ENCODE data around the gene PACSIN2.
"Not testable (repeated sequence)": the region's sequence is repeated elsewhere in the genome, so short reads cannot be mapped to it uniquely, and the experiment has no call there.

Gene PACSIN2

GRCh38 chr22:43036282-43036829, 21.4 kb upstream of the PACSIN2 start:
- H3K36me3 ChIP-seq (ENCODE audit: insufficient read depth, low read length), result no peaks in the 10 kb centered on the region
- WGBS, result 85% methylated on average over 19 of the region's 19 CpGs
- no peaks in the 10 kb centered on the region for H3K27me3 ChIP-seq (ENCODE audit: insufficient read depth, low read length)
- H3K4me3 ChIP-seq (ENCODE audit: low read length), result no peak overlapping the region
- no peaks in the 10 kb centered on the region for H3K4me1 ChIP-seq (ENCODE audit: insufficient read depth, low read length)
- no peak overlapping the region for H3K9ac ChIP-seq (ENCODE audit: low read depth, low read length)
- no peaks in the 10 kb centered on the region for H3K9me3 ChIP-seq (ENCODE audit: insufficient read depth, low read depth, low read length)
- no peak overlapping the region for H3K27ac ChIP-seq (ENCODE audit: low read depth, low read length)

- H3K9me3 ChIP-seq (ENCODE audit: insufficient read depth, low read depth, low read length), result no peaks in the 10 kb centered on the region
- no peak overlapping the region for H3K4me3 ChIP-seq (ENCODE audit: low read length)
- H3K36me3 ChIP-seq (ENCODE audit: insufficient read depth, low read length), result no peaks in the 10 kb centered on the region
- H3K27me3 ChIP-seq (ENCODE audit: insufficient read depth, low read length), result no peaks in the 10 kb centered on the region
- no peaks in the 10 kb centered on the region for H3K4me1 ChIP-seq (ENCODE audit: insufficient read depth, low read length)
- WGBS, result 88% methylated on average over 9 of the region's 9 CpGs
- H3K9ac ChIP-seq (ENCODE audit: low read depth, low read length), result no peak overlapping the region
- H3K27ac ChIP-seq (ENCODE audit: low read depth, low read length), result no peak overlapping the region
Measured at GRCh38 chr22:43035250-43035649, 20.3 kb upstream of the PACSIN2 start.

GRCh38 chr22:43031617-43032016, 16.7 kb upstream of the PACSIN2 start:
- no peaks in the 10 kb centered on the region for H3K4me1 ChIP-seq (ENCODE audit: insufficient read depth, low read length)
- no peak overlapping the region for H3K9ac ChIP-seq (ENCODE audit: low read depth, low read length)
- no peaks in the 10 kb centered on the region for H3K36me3 ChIP-seq (ENCODE audit: insufficient read depth, low read length)
- H3K4me3 ChIP-seq (ENCODE audit: low read length), result no peak overlapping the region
- H3K27me3 ChIP-seq (ENCODE audit: insufficient read depth, low read length), result no peaks in the 10 kb centered on the region
- no peak overlapping the region for H3K27ac ChIP-seq (ENCODE audit: low read depth, low read length)
- H3K9me3 ChIP-seq (ENCODE audit: insufficient read depth, low read depth, low read length), result no peaks in the 10 kb centered on the region
- 85% methylated on average over 3 of the region's 3 CpGs for WGBS

GRCh38 chr22:43018615-43019014, 3.7 kb upstream of the PACSIN2 start:
- WGBS, result 93% methylated on average over 6 of the region's 6 CpGs

GRCh38 chr22:43017525-43018460, 2.8 kb upstream of the PACSIN2 start:
- 87% methylated on average over 10 of the region's 10 CpGs for WGBS
- no peak overlapping the region for H3K27ac ChIP-seq (ENCODE audit: low read depth, low read length)
- H3K27me3 ChIP-seq (ENCODE audit: insufficient read depth, low read length), result peaks cover 6% of the 10 kb centered on the region; the same call in 1 of the 2 replicates

More at GRCh38 chr22:43018615-43019014, 3.7 kb upstream of the PACSIN2 start:
- Histone ChIP-seq H3K9me3 (ENCODE audit: insufficient read depth, low read depth, low read length) (no peaks in the 10 kb centered on the region), H3K4me1 (ENCODE audit: insufficient read depth, low read length) (peaks cover 2% of the 10 kb centered on the region; the same call in 1 of the 2 replicates), H3K27ac (ENCODE audit: low read depth, low read length) (no peak overlapping the region), H3K36me3 (ENCODE audit: insufficient read depth, low read length) (no peaks in the 10 kb centered on the region), H3K4me3 (ENCODE audit: low read length) (no peak overlapping the region), H3K9ac (ENCODE audit: low read depth, low read length) (no peak overlapping the region), H3K27me3 (ENCODE audit: insufficient read depth, low read length) (peaks cover 6% of the 10 kb centered on the region; the same call in 1 of the 2 replicates)

GRCh38 chr22:43016150-43016549, 1.2 kb upstream of the PACSIN2 start:
- not testable (repeated sequence) for H3K4me1 ChIP-seq (ENCODE audit: insufficient read depth, low read length); H3K27me3 ChIP-seq (ENCODE audit: insufficient read depth, low read length); H3K4me3 ChIP-seq (ENCODE audit: low read length); H3K36me3 ChIP-seq (ENCODE audit: insufficient read depth, low read length); H3K9me3 ChIP-seq (ENCODE audit: insufficient read depth, low read depth, low read length); H3K9ac ChIP-seq (ENCODE audit: low read depth, low read length); H3K27ac ChIP-seq (ENCODE audit: low read depth, low read length)
- WGBS, result 93% methylated on average over 5 of the region's 5 CpGs

More at GRCh38 chr22:43017525-43018460, 2.8 kb upstream of the PACSIN2 start:
- Histone ChIP-seq H3K4me1 (ENCODE audit: insufficient read depth, low read length) (peaks cover 5% of the 10 kb centered on the region; the same call in 1 of the 2 replicates), H3K9ac (ENCODE audit: low read depth, low read length) (no peak overlapping the region), H3K9me3 (ENCODE audit: insufficient read depth, low read depth, low read length) (no peaks in the 10 kb centered on the region), H3K36me3 (ENCODE audit: insufficient read depth, low read length) (no peaks in the 10 kb centered on the region), H3K4me3 (ENCODE audit: low read length) (no peak overlapping the region)

- Histone ChIP-seq H3K4me1 (ENCODE audit: insufficient read depth, low read length) (peaks cover 11% of the 10 kb centered on the region; the same call in 1 of the 2 replicates), H3K27ac (ENCODE audit: low read depth, low read length) (peak overlapping the region; percentile 42; the same call in 1 of the 2 replicates), H3K36me3 (ENCODE audit: insufficient read depth, low read length) (no peaks in the 10 kb centered on the region)
Measured at GRCh38 chr22:43015677-43016042, 711 bp upstream of the PACSIN2 start.

GRCh38 chr22:43014316-43014868, 557 bp downstream of the PACSIN2 start:
- Histone ChIP-seq H3K9me3 (ENCODE audit: insufficient read depth, low read depth, low read length) (no peaks in the 10 kb centered on the region), H3K27ac (ENCODE audit: low read depth, low read length) (peak overlapping the region; percentile 76; the same call in 1 of the 2 replicates), H3K36me3 (ENCODE audit: insufficient read depth, low read length) (no peaks in the 10 kb centered on the region), H3K4me1 (ENCODE audit: insufficient read depth, low read length) (peaks cover 11% of the 10 kb centered on the region; the same call in 1 of the 2 replicates), H3K4me3 (ENCODE audit: low read length) (peak overlapping the region; percentile 97), H3K9ac (ENCODE audit: low read depth, low read length) (peak overlapping the region; percentile 79), H3K27me3 (ENCODE audit: insufficient read depth, low read length) (peaks cover 6% of the 10 kb centered on the region; the same call in 1 of the 2 replicates)
- under 1% methylated on average over 36 of the region's 39 CpGs for WGBS

More at GRCh38 chr22:43015677-43016042, 711 bp upstream of the PACSIN2 start:
- H3K9me3 ChIP-seq (ENCODE audit: insufficient read depth, low read depth, low read length), result no peaks in the 10 kb centered on the region
- H3K4me3 ChIP-seq (ENCODE audit: low read length), result peak overlapping the region; percentile 97
- WGBS, result 34% methylated on average over 4 of the region's 5 CpGs
- H3K27me3 ChIP-seq (ENCODE audit: insufficient read depth, low read length), result peaks cover 6% of the 10 kb centered on the region; the same call in 1 of the 2 replicates
- H3K9ac ChIP-seq (ENCODE audit: low read depth, low read length), result peak overlapping the region; percentile 70

- peak overlapping the region; percentile 76; the same call in 1 of the 2 replicates for H3K27ac ChIP-seq (ENCODE audit: low read depth, low read length)
- H3K36me3 ChIP-seq (ENCODE audit: insufficient read depth, low read length), result no peaks in the 10 kb centered on the region
- H3K9ac ChIP-seq (ENCODE audit: low read depth, low read length), result peak overlapping the region; percentile 79
- no peaks in the 10 kb centered on the region for H3K9me3 ChIP-seq (ENCODE audit: insufficient read depth, low read depth, low read length)
- WGBS, result 36% methylated on average over 13 of the region's 16 CpGs
- H3K27me3 ChIP-seq (ENCODE audit: insufficient read depth, low read length), result peaks cover 6% of the 10 kb centered on the region; the same call in 1 of the 2 replicates
- peak overlapping the region; percentile 97 for H3K4me3 ChIP-seq (ENCODE audit: low read length)
- peaks cover 16% of the 10 kb centered on the region; the same call in 1 of the 2 replicates for H3K4me1 ChIP-seq (ENCODE audit: insufficient read depth, low read length)
Measured at GRCh38 chr22:43013355-43014315, 1.3 kb downstream of the PACSIN2 start.

GRCh38 chr22:43012390-43012789, 2.6 kb downstream of the PACSIN2 start:
- Histone ChIP-seq H3K36me3 (ENCODE audit: insufficient read depth, low read length) (no peaks in the 10 kb centered on the region), H3K9ac (ENCODE audit: low read depth, low read length) (no peak overlapping the region), H3K9me3 (ENCODE audit: insufficient read depth, low read depth, low read length) (no peaks in the 10 kb centered on the region), H3K4me3 (ENCODE audit: low read length) (no peak overlapping the region), H3K27ac (ENCODE audit: low read depth, low read length) (no peak overlapping the region), H3K27me3 (ENCODE audit: insufficient read depth, low read length) (peaks cover 6% of the 10 kb centered on the region; the same call in 1 of the 2 replicates), H3K4me1 (ENCODE audit: insufficient read depth, low read length) (peaks cover 19% of the 10 kb centered on the region)
- WGBS, result 97% methylated on average over 6 of the region's 6 CpGs

Data from HUES64 (cell line).